ENCODE measurements around the gene QDPR. TPM values are rescaled to one million over a fixed set of nuclear protein-coding genes. Genes with fewer than 3 reads are reported as not detected.

QDPR gene
- total and polyA plus RNA-seq, 10 of the 15 experiments (the other 5 are each of a cell fraction or from before 2014, with no cell fraction given), result 3.0 to 27.7 (median 11.8) TPM

DNA sequence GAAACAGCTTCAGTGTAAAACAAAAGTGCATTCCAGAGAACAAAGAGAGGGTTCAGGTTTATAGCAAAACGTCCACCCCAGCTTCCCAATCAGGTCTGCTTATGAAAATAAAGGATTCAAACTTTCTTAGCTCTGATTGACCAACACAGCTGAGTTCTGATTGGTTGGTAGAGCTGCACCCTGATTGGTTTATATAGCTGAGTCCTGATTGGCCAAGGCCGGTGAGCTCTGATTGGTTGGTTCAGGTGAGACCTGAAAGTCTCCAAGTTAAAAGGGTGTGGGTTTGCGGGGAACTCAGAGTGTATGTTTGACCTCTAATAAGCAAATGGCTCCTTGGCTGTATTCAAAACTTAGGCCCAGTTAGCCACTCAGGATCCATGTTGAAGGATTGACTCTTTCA is 24.0 kb upstream of the QDPR start:
- H3K36me3 ChIP-seq (ENCODE audit: control insufficient read depth in 2 of 2, insufficient read depth in 2 of 2, low read length in 1 of 2), result no peaks in the 10 kb centered on the region
- ATAC-seq (peak; percentile 36; the same call in 1 of the 3 replicates), DNase-seq (ENCODE audit: low read depth, low spot score) (no peak), FAIRE-seq (no peak)
- WGBS (ENCODE audit: insufficient coverage, insufficient replicate concordance, low lambda C conversion rate, missing lambda C conversion rate), result 63% methylated on average over 3 of the region's 3 CpGs
- H3K4me2 ChIP-seq (ENCODE audit: control insufficient read depth, insufficient read depth), result no peak overlapping the region
- no peak overlapping the region for H2AFZ ChIP-seq (ENCODE audit: control insufficient read depth, low read depth, low read length)
- intact Hi-C loops (cut with micrococcal nuclease; ENCODE audit: unreplicated experiment), result no loop called here
- no peak overlapping the region for H3K27ac ChIP-seq (ENCODE audit: control insufficient read depth, insufficient read depth)
- no peaks in the 10 kb centered on the region for H3K9me3 ChIP-seq (replicated peaks; ENCODE audit: control insufficient read depth, insufficient read depth, low read length)
- POLR2A ChIA-PET, result no interaction called here
- BruUV-seq (replicated peaks), result no TSS peak
- H3K79me2 ChIP-seq (ENCODE audit: control insufficient read depth, insufficient read depth, low read length), result no peaks in the 10 kb centered on the region
- CTCF ChIA-PET, result interaction anchor here (0.5 to 1.4 kb wide), 3 partner anchors 9 to 211 kb away, joined by 3 to 5 read pairs (median 5); no protein-coding TSS in a partner anchor
- TF ChIP-seq EZH2 (IDR thresholded peaks at IDR 0.05; ENCODE audit: borderline replicate concordance, control insufficient read depth, low read depth, low read length) (no peak), NFYB (IDR thresholded peaks at IDR 0.05; ENCODE audit: insufficient read depth, low read depth, low read length) (peak; percentile 82), BHLHE40 (IDR thresholded peaks at IDR 0.05; ENCODE audit: borderline replicate concordance in 1 of 2, low read depth in 2 of 2, low read length in 1 of 2) (no peak)
- in situ Hi-C loops (cut with MboI), result no loop called here
- no peak overlapping the region for H3K9ac ChIP-seq (ENCODE audit: control insufficient read depth, insufficient read depth, low read length)
- H3K27me3 ChIP-seq (replicated peaks in 1 of 2; ENCODE audit: control insufficient read depth in 2 of 2, insufficient read depth in 2 of 2, low read length in 1 of 2), result no peaks in the 10 kb centered on the region
- H3K4me3 ChIP-seq, result no peak overlapping the region
- no peaks in the 10 kb centered on the region for H4K20me1 ChIP-seq (ENCODE audit: control insufficient read depth, insufficient read depth)
- RAD21 ChIA-PET (ENCODE audit: unreplicated experiment), result no interaction called here
- SMC1A ChIA-PET (ENCODE audit: uncharacterized antibody, unreplicated experiment), result interaction anchor here (0.6 to 1.1 kb wide), 2 partner anchors 12 to 94 kb away, joined by 3 to 4 read pairs; no protein-coding TSS in a partner anchor
- no peaks in the 10 kb centered on the region for H3K4me1 ChIP-seq (ENCODE audit: control insufficient read depth, insufficient read depth, low read length)

DNA sequence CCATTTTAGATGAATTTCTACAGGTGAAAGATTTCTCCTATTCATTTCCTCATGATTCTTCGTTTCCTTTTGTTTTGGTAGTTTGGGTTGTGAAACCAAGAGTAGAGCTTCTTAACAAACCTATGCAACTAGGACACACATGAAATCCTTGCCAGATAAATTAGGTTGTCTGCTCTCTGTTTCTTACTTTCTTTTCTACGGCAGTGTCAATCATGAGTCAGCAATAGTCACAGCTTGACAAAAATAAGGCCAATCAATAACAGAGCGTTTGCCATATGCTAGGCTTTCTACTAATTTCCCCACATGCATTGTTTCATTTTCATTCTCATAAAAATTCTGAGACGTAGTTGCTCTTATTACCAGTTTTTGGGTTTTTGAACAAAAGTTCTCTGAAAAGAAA is 23.4 kb upstream of the QDPR start:
- Histone ChIP-seq H2AFZ (ENCODE audit: control insufficient read depth, low read depth, low read length) (no peak overlapping the region; the same call in 1 of the 2 replicates), H3K4me3 (no peak overlapping the region), H3K9me3 (replicated peaks; ENCODE audit: control insufficient read depth, insufficient read depth, low read length) (no peaks in the 10 kb centered on the region), H3K27me3 (replicated peaks in 1 of 2; ENCODE audit: control insufficient read depth in 2 of 2, insufficient read depth in 2 of 2, low read length in 1 of 2) (no peaks in the 10 kb centered on the region), H3K4me2 (ENCODE audit: control insufficient read depth, insufficient read depth) (no peak overlapping the region), H4K20me1 (ENCODE audit: control insufficient read depth, insufficient read depth) (no peaks in the 10 kb centered on the region), H3K79me2 (ENCODE audit: control insufficient read depth, insufficient read depth, low read length) (no peaks in the 10 kb centered on the region), H3K36me3 (ENCODE audit: control insufficient read depth in 2 of 2, insufficient read depth in 2 of 2, low read length in 1 of 2) (no peaks in the 10 kb centered on the region), H3K4me1 (ENCODE audit: control insufficient read depth, insufficient read depth, low read length) (no peaks in the 10 kb centered on the region), H3K9ac (ENCODE audit: control insufficient read depth, insufficient read depth, low read length) (no peak overlapping the region), H3K27ac (ENCODE audit: control insufficient read depth, insufficient read depth) (no peak overlapping the region)
- ChIA-PET SMC1A (ENCODE audit: uncharacterized antibody, unreplicated experiment) (interaction anchor here (0.6 kb wide), 2 partner anchors 32 to 93 kb away, joined by 3 to 4 read pairs; no protein-coding TSS in a partner anchor), POLR2A (no interaction called here), CTCF (interaction anchor here (0.5 to 1.4 kb wide), 3 partner anchors 10 to 211 kb away, joined by 3 to 5 read pairs (median 5); no protein-coding TSS in a partner anchor), RAD21 (ENCODE audit: unreplicated experiment) (no interaction called here)
- peak; percentile 42 for ATAC-seq
- in situ Hi-C loops (cut with MboI) (no loop called here), intact Hi-C loops (cut with micrococcal nuclease; ENCODE audit: unreplicated experiment) (no loop called here)
- 56% methylated on average over 4 of the region's 4 CpGs for WGBS (ENCODE audit: insufficient coverage, insufficient replicate concordance, low lambda C conversion rate, missing lambda C conversion rate)
- TF ChIP-seq SREBF1 (IDR thresholded peaks at IDR 0.05; ENCODE audit: low read length), result no peak
- TF ChIP-seq, protein P1, sequence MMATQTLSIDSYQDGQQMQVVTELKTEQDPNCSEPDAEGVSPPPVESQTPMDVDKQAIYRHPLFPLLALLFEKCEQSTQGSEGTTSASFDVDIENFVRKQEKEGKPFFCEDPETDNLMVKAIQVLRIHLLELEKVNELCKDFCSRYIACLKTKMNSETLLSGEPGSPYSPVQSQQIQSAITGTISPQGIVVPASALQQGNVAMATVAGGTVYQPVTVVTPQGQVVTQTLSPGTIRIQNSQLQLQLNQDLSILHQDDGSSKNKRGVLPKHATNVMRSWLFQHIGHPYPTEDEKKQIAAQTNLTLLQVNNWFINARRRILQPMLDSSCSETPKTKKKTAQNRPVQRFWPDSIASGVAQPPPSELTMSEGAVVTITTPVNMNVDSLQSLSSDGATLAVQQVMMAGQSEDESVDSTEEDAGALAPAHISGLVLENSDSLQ (IDR thresholded peaks at IDR 0.05), result peak; percentile 81
- FAIRE-seq, result no peak
- BruUV-seq (replicated peaks), result no TSS peak
- no peak for DNase-seq (ENCODE audit: low read depth, low spot score)
